ENCODE measurements around the gene SI.

The SI gene

GRCh38 chr3:165011557-165011956, 66.7 kb downstream of the SI start:
- Histone ChIP-seq H3K4me2 (ENCODE audit: low read depth, low read length) (no peak overlapping the region), H2AFZ (ENCODE audit: low read length) (no peak overlapping the region), H3K9ac (ENCODE audit: low read length) (no peak overlapping the region), H3K4me1 (ENCODE audit: low read length) (no peaks in the 10 kb centered on the region), H4K20me1 (ENCODE audit: insufficient read depth, low read length) (no peaks in the 10 kb centered on the region), H3K9me3 (replicated peaks; ENCODE audit: insufficient read depth, low read length) (0 out of 2 replicates have a peak, but pooled peaks cover 4% of the 10 kb centered on the region), H3K4me3 (ENCODE audit: low read length) (no peak overlapping the region), H3K27me3 (replicated peaks; ENCODE audit: insufficient read depth, low read length) (no peaks in the 10 kb centered on the region), H3F3A (ENCODE audit: insufficient read depth, low read length) (no peaks in the 10 kb centered on the region), H3K79me2 (ENCODE audit: low read length) (no peaks in the 10 kb centered on the region), H3K27ac (ENCODE audit: low read length) (no peak overlapping the region), H3K36me3 (replicated peaks; ENCODE audit: insufficient read depth, low read length) (no peaks in the 10 kb centered on the region), H3K9me2 (replicated peaks; ENCODE audit: insufficient read depth, low read length) (no peaks in the 10 kb centered on the region)
- TF ChIP-seq CTCF (IDR thresholded peaks at IDR 0.05; ENCODE audit: low read length) (no peak), EZH2 (optimal IDR thresholded peaks at IDR 0.05; ENCODE audit: low read depth, low read length) (no peak)
- no peak for DNase-seq

- H3K4me1 ChIP-seq (ENCODE audit: low read length) = no peaks in the 10 kb centered on the region
- H2AFZ ChIP-seq (ENCODE audit: low read length) = no peak overlapping the region
- no peak overlapping the region for H3K4me3 ChIP-seq (ENCODE audit: low read length)
- no peaks in the 10 kb centered on the region for H4K20me1 ChIP-seq (ENCODE audit: insufficient read depth, low read length)
- no peak for DNase-seq
- no peak overlapping the region for H3K27ac ChIP-seq (ENCODE audit: low read length)
- H3K27me3 ChIP-seq (replicated peaks; ENCODE audit: insufficient read depth, low read length) = no peaks in the 10 kb centered on the region
- no peaks in the 10 kb centered on the region for H3K79me2 ChIP-seq (ENCODE audit: low read length)
- no peaks in the 10 kb centered on the region for H3K36me3 ChIP-seq (replicated peaks; ENCODE audit: insufficient read depth, low read length)
- no peak for TF ChIP-seq EZH2phosphoT487 (IDR thresholded peaks at IDR 0.05; ENCODE audit: low read length)
- no peak for TF ChIP-seq CTCF (IDR thresholded peaks at IDR 0.05; ENCODE audit: low read length)
- no peak for TF ChIP-seq EZH2 (optimal IDR thresholded peaks at IDR 0.05; ENCODE audit: low read depth, low read length)
- H3F3A ChIP-seq (ENCODE audit: insufficient read depth, low read length) = no peaks in the 10 kb centered on the region
- no peaks in the 10 kb centered on the region for H3K9me2 ChIP-seq (replicated peaks; ENCODE audit: insufficient read depth, low read length)
- no peak overlapping the region for H3K9ac ChIP-seq (ENCODE audit: low read length)
- H3K9me3 ChIP-seq (replicated peaks; ENCODE audit: insufficient read depth, low read length) = no peaks in the 10 kb centered on the region
- no peak overlapping the region for H3K4me2 ChIP-seq (ENCODE audit: low read depth, low read length)
These were observed 93.3 kb downstream of the SI start for GRCh38 chr3:164984947-164985346.

- H3K9me3 ChIP-seq (replicated peaks; ENCODE audit: insufficient read depth, low read length) = no peaks in the 10 kb centered on the region
- H4K20me1 ChIP-seq (ENCODE audit: insufficient read depth, low read length) = no peaks in the 10 kb centered on the region
- DNase-seq = no peak
- no peak overlapping the region for H3K4me2 ChIP-seq (ENCODE audit: low read depth, low read length)
- H2AFZ ChIP-seq (ENCODE audit: low read length) = no peak overlapping the region
- no peak overlapping the region for H3K27ac ChIP-seq (ENCODE audit: low read length)
- TF ChIP-seq EZH2phosphoT487 (IDR thresholded peaks at IDR 0.05; ENCODE audit: low read length) (no peak), EZH2 (optimal IDR thresholded peaks at IDR 0.05; ENCODE audit: low read depth, low read length) (no peak), CTCF (IDR thresholded peaks at IDR 0.05; ENCODE audit: low read length) (no peak)
- H3K79me2 ChIP-seq (ENCODE audit: low read length) = no peaks in the 10 kb centered on the region
- no peak overlapping the region for H3K4me3 ChIP-seq (ENCODE audit: low read length)
- no peak overlapping the region for H3K9ac ChIP-seq (ENCODE audit: low read length)
- no peaks in the 10 kb centered on the region for H3F3A ChIP-seq (ENCODE audit: insufficient read depth, low read length)
- no peaks in the 10 kb centered on the region for H3K4me1 ChIP-seq (ENCODE audit: low read length)
- no peaks in the 10 kb centered on the region for H3K27me3 ChIP-seq (replicated peaks; ENCODE audit: insufficient read depth, low read length)
- no peaks in the 10 kb centered on the region for H3K36me3 ChIP-seq (replicated peaks; ENCODE audit: insufficient read depth, low read length)
- no peaks in the 10 kb centered on the region for H3K9me2 ChIP-seq (replicated peaks; ENCODE audit: insufficient read depth, low read length)
These were observed 115.7 kb downstream of the SI start for GRCh38 chr3:164962610-164963009.

Data from MM.1S (cell line).